Vagina (tissue), 2 donors: Measurements from ENCODE around the gene DNAH6.

Source experiments
- POLR2A ChIP-seq, 2 donors: fragments of 450-650 bp; IDR thresholded peaks; one replicate each; pipeline ENCODE4 v1.6.1; 2017; ENCODE audit warnings: antibody characterized with exemption in 2 of 2, mild to moderate bottlenecking in 2 of 2, moderate library complexity in 2 of 2
- POLR2AphosphoS5 ChIP-seq, 2 donors: sonication (generic); formaldehyde crosslinking; IDR thresholded peaks; one replicate each; pipeline ENCODE4 v1.9.0; 2017; ENCODE audit warnings: antibody characterized with exemption in 2 of 2, mild to moderate bottlenecking in 2 of 2, low read depth in 1 of 2; ENCODE audit not compliant: insufficient read depth in 1 of 2
- TF ChIP-seq, protein P1 (sequence below), 3 experiments: fragments of 450-650 bp in 2 of 3; fragments of 200-600 bp in 1 of 3; sonication (generic) in 1 of 3; IDR thresholded peaks; one replicate each; pipeline ENCODE4 v1.5.1; 2017 to 2019; ENCODE audit warnings: antibody characterized with exemption in 3 of 3, mild to moderate bottlenecking in 2 of 3, moderate library complexity in 2 of 3

GRCh38 chr2:84778911-84779690, 262.8 kb downstream of the DNAH6 start:
- TF ChIP-seq, protein P1, sequence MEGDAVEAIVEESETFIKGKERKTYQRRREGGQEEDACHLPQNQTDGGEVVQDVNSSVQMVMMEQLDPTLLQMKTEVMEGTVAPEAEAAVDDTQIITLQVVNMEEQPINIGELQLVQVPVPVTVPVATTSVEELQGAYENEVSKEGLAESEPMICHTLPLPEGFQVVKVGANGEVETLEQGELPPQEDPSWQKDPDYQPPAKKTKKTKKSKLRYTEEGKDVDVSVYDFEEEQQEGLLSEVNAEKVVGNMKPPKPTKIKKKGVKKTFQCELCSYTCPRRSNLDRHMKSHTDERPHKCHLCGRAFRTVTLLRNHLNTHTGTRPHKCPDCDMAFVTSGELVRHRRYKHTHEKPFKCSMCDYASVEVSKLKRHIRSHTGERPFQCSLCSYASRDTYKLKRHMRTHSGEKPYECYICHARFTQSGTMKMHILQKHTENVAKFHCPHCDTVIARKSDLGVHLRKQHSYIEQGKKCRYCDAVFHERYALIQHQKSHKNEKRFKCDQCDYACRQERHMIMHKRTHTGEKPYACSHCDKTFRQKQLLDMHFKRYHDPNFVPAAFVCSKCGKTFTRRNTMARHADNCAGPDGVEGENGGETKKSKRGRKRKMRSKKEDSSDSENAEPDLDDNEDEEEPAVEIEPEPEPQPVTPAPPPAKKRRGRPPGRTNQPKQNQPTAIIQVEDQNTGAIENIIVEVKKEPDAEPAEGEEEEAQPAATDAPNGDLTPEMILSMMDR (IDR thresholded peaks at IDR 0.05), result no peak
- no peak for TF ChIP-seq POLR2AphosphoS5 (IDR thresholded peaks at IDR 0.05; ENCODE audit: insufficient read depth in 1 of 2, low read depth in 1 of 2)
- no peak for TF ChIP-seq POLR2A (IDR thresholded peaks at IDR 0.05)
